HG03060 (cell line): Measurements from ENCODE around the gene TMEM190.
"Not testable (repeated sequence)": the region's sequence is repeated elsewhere in the genome, so short reads cannot be mapped to it uniquely, and the experiment has no call there.

ENCODE experiments used
- ATAC-seq: cut with Tn5 transposase; IDR thresholded peaks from one replicate; pipeline ENCODE4 v1.9.1; 2021; ENCODE audit warnings: low read depth, moderate number of reproducible peaks; ENCODE audit not compliant: unreplicated experiment

The TMEM190 gene

GRCh38 chr19:55376241-55376933 is at the start of gene TMEM190:
TMEM190 (plus strand) TSS chr19:55376826; CDS start chr19:55376854, 28 bp downstream.
- no peak for ATAC-seq

GRCh38 chr19:55328774-55329318 is 47.8 kb upstream of the TMEM190 start:
- not testable (repeated sequence) for ATAC-seq

- ATAC-seq: not testable (repeated sequence)
Observed at GRCh38 chr19:55329791-55330190, 46.8 kb upstream of the TMEM190 start.

- no peak for ATAC-seq
Observed at GRCh38 chr19:55333870-55334269, 42.8 kb upstream of the TMEM190 start.

GRCh38 chr19:55336101-55336500 is 40.5 kb upstream of the TMEM190 start:
- no peak for ATAC-seq

GRCh38 chr19:55339105-55339888 is 37.3 kb upstream of the TMEM190 start, which contains the start of gene KMT5C:
KMT5C (plus strand) TSS chr19:55339876; CDS start chr19:55341937, 2,061 bp downstream.
- ATAC-seq: peak; percentile 86

GRCh38 chr19:55339889-55340783 is 36.5 kb upstream of the TMEM190 start:
- ATAC-seq: no peak

- ATAC-seq: no peak
Observed at GRCh38 chr19:55340784-55341147, 35.9 kb upstream of the TMEM190 start.

- ATAC-seq: no peak
Observed at GRCh38 chr19:55341171-55341588, 35.4 kb upstream of the TMEM190 start.

GRCh38 chr19:55341595-55342531 is 34.8 kb upstream of the TMEM190 start:
- no peak for ATAC-seq

- ATAC-seq: no peak
Observed at GRCh38 chr19:55344444-55344843, 32.2 kb upstream of the TMEM190 start.

GRCh38 chr19:55345101-55345817 is 31.4 kb upstream of the TMEM190 start:
- no peak for ATAC-seq

GRCh38 chr19:55345818-55346724 is 30.6 kb upstream of the TMEM190 start:
- ATAC-seq: no peak

- ATAC-seq: no peak
Observed at GRCh38 chr19:55346725-55347441, 29.7 kb upstream of the TMEM190 start.

- ATAC-seq: no peak
Observed at GRCh38 chr19:55347442-55348009, 29.1 kb upstream of the TMEM190 start.

GRCh38 chr19:55348317-55349034 is 28.1 kb upstream of the TMEM190 start:
- ATAC-seq: no peak
